Trophoblast cell (in vitro differentiated cells and primary cell): ENCODE data around the gene SPAAR.

ENCODE experiments used
- DNase-seq, 2 donors: peaks; one replicate each; pipeline ENCODE4 v3.0.0-alpha.2; 2016
- H2AFZ ChIP-seq: 2 replicates; pipeline ENCODE4 v1.6.1; 2013; ENCODE audit warnings: low read length, moderate library complexity, mild to moderate bottlenecking; ENCODE audit not compliant: insufficient read depth, poor library complexity
- H2AK5ac ChIP-seq: 2 replicates; pipeline ENCODE4 v1.6.1; 2013; ENCODE audit warnings: mild to moderate bottlenecking, low read length
- H2BK120ac ChIP-seq: 2 replicates; pipeline ENCODE4 v1.6.1; 2013; ENCODE audit warnings: low read length, mild to moderate bottlenecking, moderate library complexity; ENCODE audit not compliant: insufficient read depth, poor library complexity
- H2BK12ac ChIP-seq: 2 replicates; pipeline ENCODE4 v1.6.1; 2013; ENCODE audit warnings: mild to moderate bottlenecking, low read length, moderate library complexity
- H2BK5ac ChIP-seq: 2 replicates; pipeline ENCODE4 v1.6.1; 2013; ENCODE audit warnings: low read length, low read depth, moderate library complexity, mild to moderate bottlenecking; ENCODE audit not compliant: poor library complexity
- H3K14ac ChIP-seq: 2 replicates; pipeline ENCODE4 v1.6.1; 2013; ENCODE audit warnings: mild to moderate bottlenecking, low read length
- H3K18ac ChIP-seq: 2 replicates; pipeline ENCODE4 v1.6.1; 2013; ENCODE audit warnings: mild to moderate bottlenecking, low read length
- H3K23ac ChIP-seq: 2 replicates; pipeline ENCODE4 v1.6.1; 2013; ENCODE audit warnings: low read length
- H3K27ac ChIP-seq: 2 replicates; pipeline ENCODE4 v1.5.1; 2013; ENCODE audit warnings: low read depth, mild to moderate bottlenecking, inconsistent platforms, low read length, moderate library complexity
- H3K27me3 ChIP-seq: 2 replicates; pipeline ENCODE4 v1.6.1; 2013; ENCODE audit warnings: inconsistent platforms, mild to moderate bottlenecking, low read length, moderate library complexity; ENCODE audit not compliant: insufficient read depth
- H3K36me3 ChIP-seq, 2 experiments: 1 replicate in 1 of 2; 2 replicates in 1 of 2; pipeline ENCODE4 v1.6.1; 2013; ENCODE audit warnings: low read length in 2 of 2, mild to moderate bottlenecking in 2 of 2, moderate library complexity in 1 of 2; ENCODE audit not compliant: insufficient read depth in 2 of 2, control insufficient read depth in 1 of 2
- H3K4ac ChIP-seq: 2 replicates; pipeline ENCODE4 v1.6.1; 2013; ENCODE audit warnings: low read depth, mild to moderate bottlenecking, low read length, moderate library complexity
- H3K4me1 ChIP-seq, 2 experiments: 1 replicate in 1 of 2; 2 replicates in 1 of 2; pipeline ENCODE4 v1.6.1; 2013; ENCODE audit warnings: low read length in 2 of 2, mild to moderate bottlenecking in 2 of 2, moderate library complexity in 1 of 2; ENCODE audit not compliant: insufficient read depth in 2 of 2, control insufficient read depth in 1 of 2
- H3K4me2 ChIP-seq: 2 replicates; pipeline ENCODE4 v1.6.1; 2013; ENCODE audit warnings: inconsistent platforms, mild to moderate bottlenecking, low read length, moderate library complexity
- H3K4me3 ChIP-seq: 2 replicates; pipeline ENCODE4 v1.5.1; 2013; ENCODE audit warnings: mild to moderate bottlenecking, low read depth, low read length, inconsistent platforms
- H3K79me1 ChIP-seq: one replicate; pipeline ENCODE4 v1.6.1; 2013; ENCODE audit warnings: low read length
- H3K79me2 ChIP-seq: 2 replicates; pipeline ENCODE4 v1.6.1; 2013; ENCODE audit warnings: low read length, mild to moderate bottlenecking; ENCODE audit not compliant: control insufficient read depth, insufficient read depth, poor library complexity
- H3K9ac ChIP-seq: 2 replicates; pipeline ENCODE4 v1.6.1; 2013; ENCODE audit warnings: mild to moderate bottlenecking, low read length
- H3K9me3 ChIP-seq: 2 replicates; pipeline ENCODE4 v1.6.1; 2013; ENCODE audit warnings: low read depth, mild to moderate bottlenecking, control low read depth, inconsistent platforms, low read length; ENCODE audit not compliant: insufficient read depth
- H4K12ac ChIP-seq: 2 replicates; pipeline ENCODE4 v1.6.1; 2013; ENCODE audit warnings: low read depth, mild to moderate bottlenecking, low read length, moderate library complexity
- H4K8ac ChIP-seq: 2 replicates; pipeline ENCODE4 v1.6.1; 2013; ENCODE audit warnings: low read depth, mild to moderate bottlenecking, low read length, moderate library complexity
- H4K91ac ChIP-seq: one replicate; pipeline ENCODE4 v1.6.1; 2013; ENCODE audit warnings: low read depth, mild to moderate bottlenecking, low read length, moderate library complexity
- WGBS: extraction: QIAGEN DNeasy Blood & Tissue Kit; methylation state at CpG from one replicate; pipeline ENCODE4 v1.1.7; 2013; ENCODE audit warnings: missing lambda C conversion rate; ENCODE audit not compliant: insufficient read length, insufficient coverage; ENCODE audit errors: extremely low coverage; 5-methylcytosine and 5-hydroxymethylcytosine counted together

SPAAR gene

GRCh38 chr9:35948901-35949318, 39.6 kb downstream of the SPAAR start:
- Histone ChIP-seq H2BK12ac (no peak overlapping the region), H3K23ac (no peak overlapping the region), H3K4me3 (no peak overlapping the region), H3K79me2 (no peaks in the 10 kb centered on the region), H3K14ac (no peak overlapping the region), H3K4me1 (peaks cover 8 to 18% of the 10 kb centered on the region in 2 experiments), H2AK5ac (no peak overlapping the region), H2BK5ac (peak overlapping the region; percentile 11), H2AFZ (peak overlapping the region; percentile 46), H3K4ac (no peak overlapping the region), H3K79me1 (peaks cover 2% of the 10 kb centered on the region), H3K36me3 (no peaks in the 10 kb centered on the region), H3K27me3 (no peaks in the 10 kb centered on the region), H3K9me3 (peaks cover 5% of the 10 kb centered on the region), H3K4me2 (no peak overlapping the region), H4K8ac (peak overlapping the region; percentile 21), H3K27ac (peak overlapping the region; percentile 19), H3K9ac (no peak overlapping the region), H2BK120ac (no peak overlapping the region), H4K12ac (no peak overlapping the region), H3K18ac (no peak overlapping the region), H4K91ac (peak overlapping the region; percentile 36)
- peak; percentile 79 for DNase-seq
- WGBS: no CpG with 5 or more reads among the region's 2 CpGs

- no peak overlapping the region for H3K27ac ChIP-seq
- H3K4me2 ChIP-seq: no peak overlapping the region
- no peaks in the 10 kb centered on the region for H3K27me3 ChIP-seq
- no peak overlapping the region for H3K18ac ChIP-seq
- H2BK120ac ChIP-seq: no peak overlapping the region
- no peak overlapping the region for H4K12ac ChIP-seq
- no peaks in the 10 kb centered on the region for H3K36me3 ChIP-seq
- no CpG with 5 or more reads among the region's 6 CpGs for WGBS
- no peaks in the 10 kb centered on the region for H3K9me3 ChIP-seq
- H3K9ac ChIP-seq: no peak overlapping the region
- no peak overlapping the region for H2BK5ac ChIP-seq
- no peak overlapping the region for H3K23ac ChIP-seq
- H3K14ac ChIP-seq: no peak overlapping the region
- no peak overlapping the region for H3K4ac ChIP-seq
- H2AK5ac ChIP-seq: no peak overlapping the region
- no peak overlapping the region for H2AFZ ChIP-seq
- peaks cover 6 to 14% of the 10 kb centered on the region in 2 experiments for H3K4me1 ChIP-seq
- H3K4me3 ChIP-seq: no peak overlapping the region
- H4K8ac ChIP-seq: no peak overlapping the region
- H2BK12ac ChIP-seq: no peak overlapping the region
- H3K79me1 ChIP-seq: peaks cover 2% of the 10 kb centered on the region
- no peaks in the 10 kb centered on the region for H3K79me2 ChIP-seq
- H4K91ac ChIP-seq: no peak overlapping the region
- DNase-seq: peak; percentile 85 to 91
These were observed 42.4 kb downstream of the SPAAR start for GRCh38 chr9:35951736-35952135.

- Histone ChIP-seq H3K79me1 (peaks cover 2% of the 10 kb centered on the region), H4K91ac (no peak overlapping the region)
These were observed 43.4 kb downstream of the SPAAR start for GRCh38 chr9:35952526-35953191.

GRCh38 chr9:35954942-35955546, 45.8 kb downstream of the SPAAR start:
- no peak overlapping the region for H4K91ac ChIP-seq
- H3K23ac ChIP-seq: no peak overlapping the region
- H3K79me2 ChIP-seq: no peaks in the 10 kb centered on the region
- peak; percentile 65 to 93 for DNase-seq
- H4K8ac ChIP-seq: no peak overlapping the region
- no peaks in the 10 kb centered on the region for H3K79me1 ChIP-seq
- no peak overlapping the region for H3K27ac ChIP-seq
- no peak overlapping the region for H3K4me3 ChIP-seq
- no peak overlapping the region for H2AK5ac ChIP-seq
- H3K18ac ChIP-seq: no peak overlapping the region
- peaks cover 0 to 5% of the 10 kb centered on the region in 2 experiments for H3K4me1 ChIP-seq
- H3K4ac ChIP-seq: no peak overlapping the region
- H2BK5ac ChIP-seq: no peak overlapping the region
- no peaks in the 10 kb centered on the region for H3K27me3 ChIP-seq
- H2BK12ac ChIP-seq: no peak overlapping the region
- H3K4me2 ChIP-seq: no peak overlapping the region
- no peak overlapping the region for H2AFZ ChIP-seq
- H3K36me3 ChIP-seq: no peaks in the 10 kb centered on the region
- no peak overlapping the region for H4K12ac ChIP-seq
- no CpG with 5 or more reads among the region's 6 CpGs for WGBS
- peaks cover 2% of the 10 kb centered on the region for H3K9me3 ChIP-seq
- no peak overlapping the region for H3K14ac ChIP-seq
- H3K9ac ChIP-seq: no peak overlapping the region
- no peak overlapping the region for H2BK120ac ChIP-seq

More at GRCh38 chr9:35952526-35953191, 43.4 kb downstream of the SPAAR start:
- peak; percentile 61 to 97 for DNase-seq
- no peak overlapping the region for H2BK120ac ChIP-seq
- WGBS: no CpG with 5 or more reads among the region's 6 CpGs
- peaks cover 6 to 14% of the 10 kb centered on the region in 2 experiments for H3K4me1 ChIP-seq
- H3K27me3 ChIP-seq: no peaks in the 10 kb centered on the region
- H3K79me2 ChIP-seq: no peaks in the 10 kb centered on the region
- H4K12ac ChIP-seq: no peak overlapping the region
- no peak overlapping the region for H3K14ac ChIP-seq
- no peak overlapping the region for H3K4me2 ChIP-seq
- no peak overlapping the region for H3K23ac ChIP-seq
- H3K9me3 ChIP-seq: peaks cover 1% of the 10 kb centered on the region
- no peak overlapping the region for H2AK5ac ChIP-seq
- no peak overlapping the region for H3K4me3 ChIP-seq
- H3K18ac ChIP-seq: no peak overlapping the region
- no peak overlapping the region for H4K8ac ChIP-seq
- H3K9ac ChIP-seq: no peak overlapping the region
- no peak overlapping the region for H3K4ac ChIP-seq
- no peaks in the 10 kb centered on the region for H3K36me3 ChIP-seq
- H2AFZ ChIP-seq: no peak overlapping the region
- H2BK12ac ChIP-seq: no peak overlapping the region
- no peak overlapping the region for H3K27ac ChIP-seq
- H2BK5ac ChIP-seq: no peak overlapping the region
